Endodermal cell (in vitro differentiated cells): Measurements from ENCODE around the gene ERCC6. TPM values are rescaled to one million over a fixed set of nuclear protein-coding genes. Genes with fewer than 3 reads are reported as not detected.

Experiments
- DNase-seq: peaks from one replicate; pipeline ENCODE4 v3.0.0-alpha.2; 2017
- H3K27ac ChIP-seq: 2 replicates; pipeline ENCODE4 v1.5.1; 2013; ENCODE audit warnings: mild to moderate bottlenecking, low read depth, low read length, moderate library complexity
- H3K27me3 ChIP-seq: 2 replicates; pipeline ENCODE4 v1.6.1; 2013; ENCODE audit warnings: mild to moderate bottlenecking, low read length, moderate library complexity; ENCODE audit not compliant: insufficient read depth, control insufficient read depth, poor library complexity, severe bottlenecking
- H3K36me3 ChIP-seq: 2 replicates; pipeline ENCODE4 v1.7.0; 2013; ENCODE audit warnings: mild to moderate bottlenecking, low read length, moderate library complexity; ENCODE audit not compliant: control insufficient read depth, insufficient read depth
- H3K4me1 ChIP-seq: one replicate; pipeline ENCODE4 v1.7.0; 2013; ENCODE audit warnings: low read length; ENCODE audit not compliant: control insufficient read depth, insufficient read depth
- H3K4me3 ChIP-seq: 2 replicates; pipeline ENCODE4 v1.5.1; 2013; ENCODE audit warnings: mild to moderate bottlenecking, low read length, moderate library complexity
- H3K9ac ChIP-seq: 2 replicates; pipeline ENCODE4 v1.6.1; 2013; ENCODE audit warnings: mild to moderate bottlenecking, low read length, moderate library complexity; ENCODE audit not compliant: poor library complexity, severe bottlenecking; ENCODE audit errors: extremely low read depth
- H3K9me3 ChIP-seq: 2 replicates; pipeline ENCODE4 v1.6.1; 2013; ENCODE audit warnings: mild to moderate bottlenecking, low read length, moderate library complexity; ENCODE audit not compliant: control insufficient read depth
- H3K27ac Mint-ChIP-seq: 2 replicates; pipeline ENCODE4 v1.8.0; 2020; ENCODE audit warnings: mixed read lengths
- H3K27me3 Mint-ChIP-seq: 2 replicates; pipeline ENCODE4 v1.8.0; 2021; ENCODE audit warnings: mild to moderate bottlenecking, mixed read lengths; ENCODE audit not compliant: insufficient read depth
- H3K36me3 Mint-ChIP-seq: 2 replicates; pipeline ENCODE4 v1.8.0; 2020; ENCODE audit warnings: low read depth, mixed read lengths
- H3K4me1 Mint-ChIP-seq: 2 replicates; pipeline ENCODE4 v1.8.0; 2020; ENCODE audit warnings: mixed read lengths
- H3K4me3 Mint-ChIP-seq: 2 replicates; pipeline ENCODE4 v1.8.0; 2020; ENCODE audit warnings: mild to moderate bottlenecking, moderate library complexity, mixed read lengths
- H3K9me3 Mint-ChIP-seq: 2 replicates; pipeline ENCODE4 v1.8.0; 2020; ENCODE audit warnings: mild to moderate bottlenecking, mixed read lengths
- CTCF ChIP-seq: fragments of 200-600 bp; sonication (generic); conservative IDR thresholded peaks from 2 replicates; pipeline ENCODE4 v1.5.0; 2021; ENCODE audit warnings: antibody characterized with exemption, mild to moderate bottlenecking
- WGBS, 2 experiments: methylation state at CpG; one replicate each; pipeline versions ENCODE4 v1.1.5 to v1.1.7; 2013; ENCODE audit warnings: missing lambda C conversion rate in 2 of 2, mixed read lengths in 1 of 2; ENCODE audit not compliant: insufficient coverage in 1 of 2, insufficient read length in 1 of 2; 5-methylcytosine and 5-hydroxymethylcytosine counted together
- total RNA-seq, 2 donors: library from RNA; stranded (reverse); fragmentation: NEBNext Ultra II Directional in 1 of 2; extraction: Animal tissue kit (Norgen Biotek cat#: 25700) in 1 of 2; gene quantifications; 2 replicates in 1 of 2; 3 replicates in 1 of 2; pipeline ENCODE4 v1.2.1, GENCODE V29; 2021

Gene ERCC6
- total RNA-seq, 2 donors from 2014 or later, result 18.8 to 19.5 TPM

- Histone ChIP-seq H3K9ac (no peak overlapping the region), H3K27ac (no peak overlapping the region), H3K4me3 (no peak overlapping the region), H3K4me1 (no peaks in the 10 kb centered on the region), H3K9me3 (peaks cover 17% of the 10 kb centered on the region), H3K36me3 (no peaks in the 10 kb centered on the region), H3K27me3 (peaks cover 23% of the 10 kb centered on the region)
- H3K4me3 Mint-ChIP-seq, result no peak overlapping the region
- H3K4me1 Mint-ChIP-seq, result no peaks in the 10 kb centered on the region
- 88% methylated on average over 1 of the region's 1 CpG; no CpG with 5 or more reads in 1 of the 2 experiments for WGBS, 2 experiments
- no peak for DNase-seq
- TF ChIP-seq CTCF, result no peak
- H3K9me3 Mint-ChIP-seq, result peaks cover 17% of the 10 kb centered on the region
- no peaks in the 10 kb centered on the region for H3K36me3 Mint-ChIP-seq
- peaks cover 20% of the 10 kb centered on the region for H3K27me3 Mint-ChIP-seq
- no peak overlapping the region for H3K27ac Mint-ChIP-seq
These were observed 10.9 kb upstream of the ERCC6 start for GRCh38 chr10:49549640-49550346.

DNA sequence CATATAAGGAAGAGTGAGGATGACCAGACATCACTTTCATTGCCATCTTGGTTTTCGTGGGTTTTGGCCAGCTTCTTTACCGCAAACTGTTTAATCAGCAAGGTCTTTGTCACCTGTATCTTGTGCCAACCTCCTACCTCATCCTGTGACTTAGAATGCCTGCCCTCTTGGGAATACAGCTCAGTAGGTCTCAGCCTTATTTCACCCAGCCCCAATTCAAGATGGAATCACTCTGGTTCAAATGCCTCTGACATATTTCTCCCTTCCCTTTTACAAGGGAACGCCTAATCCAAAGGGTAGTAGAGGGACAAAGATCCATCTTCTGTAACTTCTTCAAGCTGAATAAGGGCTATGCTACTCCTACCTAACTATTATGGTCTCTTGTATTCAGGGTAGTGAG is 4.7 kb upstream of the ERCC6 start:
- no peaks in the 10 kb centered on the region for H3K4me1 ChIP-seq
- H3K27ac ChIP-seq, result no peak overlapping the region
- H3K9me3 ChIP-seq, result peaks cover 17% of the 10 kb centered on the region
- no peak overlapping the region for H3K4me3 Mint-ChIP-seq
- peaks cover 16% of the 10 kb centered on the region for H3K27me3 ChIP-seq
- H3K27me3 Mint-ChIP-seq, result peaks cover 30% of the 10 kb centered on the region
- H3K4me3 ChIP-seq, result no peak overlapping the region
- 88 to 100% methylated on average over 2 to 3 of the region's 3 CpGs for whole genome bisulfite sequencing, 2 experiments
- no peak overlapping the region for H3K27ac Mint-ChIP-seq
- H3K36me3 Mint-ChIP-seq, result no peaks in the 10 kb centered on the region
- peaks cover 9% of the 10 kb centered on the region for H3K9me3 Mint-ChIP-seq
- DNase-seq, result no peak
- H3K36me3 ChIP-seq, result no peaks in the 10 kb centered on the region
- no peak overlapping the region for H3K9ac ChIP-seq
- peaks cover 7% of the 10 kb centered on the region for H3K4me1 Mint-ChIP-seq
- TF ChIP-seq CTCF, result no peak

GRCh38 chr10:49542353-49542752 is 3.4 kb upstream of the ERCC6 start:
- no peak for DNase-seq
- 91% methylated on average over 4 of the region's 4 CpGs for WGBS, 2 experiments
- Histone ChIP-seq H3K4me3 (no peak overlapping the region), H3K27me3 (peaks cover 11% of the 10 kb centered on the region), H3K9ac (no peak overlapping the region), H3K9me3 (peaks cover 17% of the 10 kb centered on the region), H3K36me3 (no peaks in the 10 kb centered on the region), H3K27ac (no peak overlapping the region), H3K4me1 (no peaks in the 10 kb centered on the region)
- no peak for TF ChIP-seq CTCF
- Mint-ChIP-seq H3K36me3 (no peaks in the 10 kb centered on the region), H3K4me1 (peaks cover 12% of the 10 kb centered on the region), H3K9me3 (peaks cover 9% of the 10 kb centered on the region), H3K27ac (no peak overlapping the region), H3K27me3 (peaks cover 30% of the 10 kb centered on the region), H3K4me3 (no peak overlapping the region)
